Umbilical cord (tissue), 1 donor: ENCODE results near the gene ATXN7L3. TPM values are rescaled to one million over a fixed set of nuclear protein-coding genes. Genes with fewer than 3 reads are reported as not detected.

Source experiments
- total RNA-seq: library from RNA; depleted of rRNA; stranded (reverse); fragments of >200 nt; gene quantifications from one replicate; pipeline ENCODE4 v1.2.3, GENCODE V29; 2014; ENCODE audit warnings: low replicate concordance; ENCODE audit not compliant: insufficient read depth

Gene ATXN7L3
- total RNA-seq, 1 donor from 2014 or later, result 33.0 TPM

Other genes starting within 250 kb of the ATXN7L3 start
- gene PYY, start 245.9 kb downstream of the ATXN7L3 start, total RNA-seq, result not detected
- gene NAGS, start 195.3 kb downstream of the ATXN7L3 start, total RNA-seq, result 0.48 TPM
- gene TMEM101, start 184.9 kb downstream of the ATXN7L3 start, total RNA-seq, result 47.2 TPM
- 27.2 TPM for gene LSM12, start 133.2 kb downstream of the ATXN7L3 start, total RNA-seq
- 3.6 TPM for gene G6PC3, start 129.1 kb downstream of the ATXN7L3 start, total RNA-seq
- 26.7 TPM for gene HDAC5, start 76.2 kb downstream of the ATXN7L3 start, total RNA-seq
- 2.6 TPM for gene HROB, start 58.0 kb downstream of the ATXN7L3 start, total RNA-seq
- gene ASB16, start 29.2 kb downstream of the ATXN7L3 start, total RNA-seq, result not detected
- 24.6 TPM for gene TMUB2, start 12.9 kb downstream of the ATXN7L3 start, total RNA-seq
- gene UBTF, start 19.8 kb upstream of the ATXN7L3 start, total RNA-seq, result 123 TPM
- gene SLC4A1, start 68.3 kb upstream of the ATXN7L3 start, total RNA-seq, result 34.4 TPM
- 17.3 TPM for gene RUNDC3A, start 108.7 kb upstream of the ATXN7L3 start, total RNA-seq
- gene SLC25A39, start 124.9 kb upstream of the ATXN7L3 start, total RNA-seq, result 89.8 TPM
- 208 TPM for gene GRN, start 145.4 kb upstream of the ATXN7L3 start, total RNA-seq
- gene FAM171A2, start 164.0 kb upstream of the ATXN7L3 start, total RNA-seq, result 16.4 TPM
- 4.3 TPM for gene ITGA2B, start 189.8 kb upstream of the ATXN7L3 start, total RNA-seq